ENCODE measurements around the gene CDC42. TPM values are rescaled to one million over a fixed set of nuclear protein-coding genes. Genes with fewer than 3 reads are reported as not detected.

Gene CDC42
- total RNA-seq, 1 donor from 2014 or later: 111 TPM

DNA sequence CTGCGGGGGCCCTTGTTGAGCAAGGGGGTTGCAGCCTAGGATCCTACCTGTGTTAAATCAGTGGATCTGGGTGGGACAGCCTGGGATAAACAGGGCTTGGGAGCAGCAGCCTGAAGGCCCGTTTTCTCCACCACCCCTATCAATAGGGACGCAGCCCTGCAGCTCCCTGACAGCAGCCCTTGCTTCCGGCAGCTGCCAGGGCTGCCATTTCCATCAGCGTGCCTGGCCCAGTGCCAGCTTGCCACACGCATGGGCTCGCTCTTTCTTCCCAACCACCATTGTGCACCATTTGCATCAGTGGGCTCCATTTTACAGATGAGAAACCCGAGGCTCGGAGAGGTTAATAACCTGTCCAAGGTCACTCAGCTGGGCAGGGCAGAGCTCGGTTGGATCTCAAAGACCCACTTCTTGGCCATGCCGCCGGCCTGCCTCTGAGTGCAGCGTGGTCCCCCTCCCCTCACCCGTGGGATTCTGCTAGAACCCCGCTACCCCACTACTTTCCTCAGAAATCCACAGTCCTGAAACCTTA, 86.6 kb downstream of the CDC42 start:
- no peak overlapping the region for H3K27ac ChIP-seq
- H3K9me3 ChIP-seq: no peaks in the 10 kb centered on the region
- peaks cover 5 to 13% of the 10 kb centered on the region in 2 donors for H3K4me1 ChIP-seq
- no peak for DNase-seq (ENCODE audit: low spot score in 2 of 2)
- TF ChIP-seq, protein P1, sequence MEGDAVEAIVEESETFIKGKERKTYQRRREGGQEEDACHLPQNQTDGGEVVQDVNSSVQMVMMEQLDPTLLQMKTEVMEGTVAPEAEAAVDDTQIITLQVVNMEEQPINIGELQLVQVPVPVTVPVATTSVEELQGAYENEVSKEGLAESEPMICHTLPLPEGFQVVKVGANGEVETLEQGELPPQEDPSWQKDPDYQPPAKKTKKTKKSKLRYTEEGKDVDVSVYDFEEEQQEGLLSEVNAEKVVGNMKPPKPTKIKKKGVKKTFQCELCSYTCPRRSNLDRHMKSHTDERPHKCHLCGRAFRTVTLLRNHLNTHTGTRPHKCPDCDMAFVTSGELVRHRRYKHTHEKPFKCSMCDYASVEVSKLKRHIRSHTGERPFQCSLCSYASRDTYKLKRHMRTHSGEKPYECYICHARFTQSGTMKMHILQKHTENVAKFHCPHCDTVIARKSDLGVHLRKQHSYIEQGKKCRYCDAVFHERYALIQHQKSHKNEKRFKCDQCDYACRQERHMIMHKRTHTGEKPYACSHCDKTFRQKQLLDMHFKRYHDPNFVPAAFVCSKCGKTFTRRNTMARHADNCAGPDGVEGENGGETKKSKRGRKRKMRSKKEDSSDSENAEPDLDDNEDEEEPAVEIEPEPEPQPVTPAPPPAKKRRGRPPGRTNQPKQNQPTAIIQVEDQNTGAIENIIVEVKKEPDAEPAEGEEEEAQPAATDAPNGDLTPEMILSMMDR (IDR thresholded peaks at IDR 0.05): no peak
- intact Hi-C loops (cut with DNase I): no loop called here
- no peak overlapping the region for H3K4me3 ChIP-seq
- no peaks in the 10 kb centered on the region for H3K36me3 ChIP-seq
- no peaks in the 10 kb centered on the region for H3K27me3 ChIP-seq

DNA sequence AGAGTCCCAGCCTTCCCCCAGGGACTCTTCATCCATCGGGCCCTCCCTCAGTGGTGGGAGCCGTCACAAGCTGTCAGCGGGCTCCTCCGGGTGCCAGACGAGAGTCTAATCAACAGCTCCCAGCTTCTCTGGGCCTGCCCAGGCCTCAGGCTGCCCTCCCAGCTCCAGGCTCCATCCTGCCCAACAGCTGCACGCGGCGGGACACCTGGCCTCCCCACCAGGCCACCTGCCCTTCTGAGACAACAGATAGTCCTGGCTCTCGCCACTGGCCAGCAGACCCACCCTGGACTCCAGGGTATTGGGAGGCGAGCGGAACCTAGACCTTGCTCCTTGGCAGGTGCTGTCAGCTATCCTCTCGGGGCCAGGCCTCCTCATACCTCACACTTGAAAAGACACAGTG, 87.3 kb downstream of the CDC42 start:
- H3K36me3 ChIP-seq: no peaks in the 10 kb centered on the region
- no peak for DNase-seq (ENCODE audit: low spot score in 2 of 2)
- no peaks in the 10 kb centered on the region for H3K9me3 ChIP-seq
- intact Hi-C loops (cut with DNase I): no loop called here
- no peaks in the 10 kb centered on the region for H3K27me3 ChIP-seq
- TF ChIP-seq, protein P1 (IDR thresholded peaks at IDR 0.05): no peak
- peaks cover 5 to 13% of the 10 kb centered on the region in 2 donors for H3K4me1 ChIP-seq
- no peak overlapping the region for H3K27ac ChIP-seq
- no peak overlapping the region for H3K4me3 ChIP-seq

Other genes with a start within 250 kb of the CDC42 start
- not detected for gene LDLRAD2, start 240.4 kb upstream of the CDC42 start, total RNA-seq
- gene HSPG2, start 115.4 kb upstream of the CDC42 start, total RNA-seq: 1,294 TPM
- not detected for gene CELA3B, start 75.7 kb upstream of the CDC42 start, total RNA-seq
- gene CELA3A, start 51.1 kb upstream of the CDC42 start, total RNA-seq: not detected
- not detected for gene WNT4, start 90.4 kb downstream of the CDC42 start, total RNA-seq